MCF 10A (cell line): ENCODE results near the gene KRT77. TPM values are rescaled to one million over a fixed set of nuclear protein-coding genes. Genes with fewer than 3 reads are reported as not detected.

Experiments
- BruUV-seq: library from RNA; stranded (reverse); fragments of 400-500 nt; replicated peaks from 2 replicates; lab custom pipeline; 2021; lab: Mats Ljungman, UMichigan
- CTCF ChIA-PET: fragments of 300-600 bp; sonication (Branson Sonifier 250); formaldehyde crosslinking; extraction: SDS; loops from one replicate; lab custom pipeline; 2021; ENCODE audit warnings: antibody characterized with exemption, inconsistent platforms; lab: Yijun Ruan, JAX
- POLR2A ChIA-PET: fragments of 300-600, 350-650 bp; sonication (Branson Sonifier 250); formaldehyde crosslinking; extraction: SDS; loops from one replicate; lab custom pipeline; 2020; ENCODE audit warnings: antibody characterized with exemption, inconsistent platforms; lab: Yijun Ruan, JAX
- DNase-seq: peaks from one replicate; pipeline ENCODE4 v3.0.0-alpha.2; 2018; ENCODE audit not compliant: unreplicated experiment
- H3K27ac Mint-ChIP-seq: one replicate; pipeline ENCODE4 v1.8.0; 2022; ENCODE audit warnings: mild to moderate bottlenecking, low read depth, mixed read lengths; ENCODE audit not compliant: unreplicated experiment
- H3K27me3 Mint-ChIP-seq: one replicate; pipeline ENCODE4 v1.8.0; 2022; ENCODE audit warnings: mixed read lengths; ENCODE audit not compliant: insufficient read depth, unreplicated experiment
- H3K36me3 Mint-ChIP-seq: one replicate; pipeline ENCODE4 v1.8.0; 2022; ENCODE audit warnings: mild to moderate bottlenecking, moderate library complexity, mixed read lengths; ENCODE audit not compliant: insufficient read depth, unreplicated experiment
- H3K4me1 Mint-ChIP-seq: one replicate; pipeline ENCODE4 v1.8.0; 2022; ENCODE audit warnings: mixed read lengths; ENCODE audit not compliant: insufficient read depth, unreplicated experiment
- H3K4me3 Mint-ChIP-seq: one replicate; pipeline ENCODE4 v1.8.0; 2022; ENCODE audit warnings: mild to moderate bottlenecking, moderate library complexity, mixed read lengths; ENCODE audit not compliant: unreplicated experiment
- H3K9me3 Mint-ChIP-seq: one replicate; pipeline ENCODE4 v1.8.0; 2022; ENCODE audit warnings: mixed read lengths; ENCODE audit not compliant: unreplicated experiment
- intact Hi-C: fragments of 100-400 bp; cut with micrococcal nuclease; formaldehyde crosslinking; loops from 2 replicates; pipeline ENCODE4 v1.14.1; 2022
- total RNA-seq: library from RNA; stranded (reverse); gene quantifications from 2 replicates; pipeline ENCODE4 v1.2.3, GENCODE V29; 2022
- TF ChIP-seq, protein P1 (sequence below): fragments of 200-600 bp; IDR thresholded peaks from one replicate; pipeline ENCODE4 v1.8.0; 2022; ENCODE audit warnings: antibody characterized with exemption, mild to moderate bottlenecking; ENCODE audit not compliant: unreplicated experiment

The KRT77 gene
- total RNA-seq, 1 experiment from 2014 or later = not detected

DNA sequence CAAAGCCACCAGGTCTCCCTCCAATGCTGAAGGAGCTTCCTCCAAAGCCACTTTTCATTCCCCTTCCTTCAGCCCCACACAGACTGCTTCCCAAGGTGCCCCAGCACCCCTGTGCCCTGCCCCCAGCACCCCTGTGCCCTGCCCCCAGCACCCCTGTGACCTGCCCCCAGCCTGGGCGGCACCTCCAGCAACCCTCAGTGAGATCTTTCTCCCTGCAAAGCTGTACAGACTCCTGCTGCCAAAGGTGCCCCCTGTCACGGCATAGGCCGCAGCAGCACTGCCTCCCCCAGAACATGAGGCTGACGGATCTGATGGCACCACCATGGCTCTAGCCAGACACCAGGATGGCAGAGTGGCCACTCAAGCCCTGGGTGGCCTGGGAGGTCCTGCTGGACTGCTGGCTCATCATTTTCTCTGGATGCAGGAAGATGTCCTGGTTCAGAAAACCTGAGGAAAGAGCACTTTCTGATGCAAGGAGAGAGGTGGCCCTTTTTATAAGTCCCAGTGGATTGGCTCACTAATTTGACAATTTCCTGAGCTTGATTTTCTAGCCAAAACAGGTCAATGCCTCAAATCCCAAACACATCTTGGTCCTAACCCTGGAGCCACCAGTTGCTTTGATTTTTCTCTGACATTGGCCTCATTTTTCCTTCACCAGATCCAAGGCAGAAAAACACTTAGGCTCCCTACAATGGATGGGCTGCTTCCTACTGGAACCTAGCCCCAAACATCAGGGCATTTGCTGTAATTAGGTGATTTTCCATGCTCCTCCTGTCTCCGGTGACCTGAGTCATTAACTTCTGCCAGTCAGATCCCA is 32.7 kb upstream of the KRT77 start:
- Mint-ChIP-seq H3K4me3 (no peak overlapping the region), H3K9me3 (no peaks in the 10 kb centered on the region), H3K27me3 (peaks cover 60% of the 10 kb centered on the region), H3K36me3 (no peaks in the 10 kb centered on the region), H3K27ac (no peak overlapping the region), H3K4me1 (no peaks in the 10 kb centered on the region)
- TF ChIP-seq, protein P1, sequence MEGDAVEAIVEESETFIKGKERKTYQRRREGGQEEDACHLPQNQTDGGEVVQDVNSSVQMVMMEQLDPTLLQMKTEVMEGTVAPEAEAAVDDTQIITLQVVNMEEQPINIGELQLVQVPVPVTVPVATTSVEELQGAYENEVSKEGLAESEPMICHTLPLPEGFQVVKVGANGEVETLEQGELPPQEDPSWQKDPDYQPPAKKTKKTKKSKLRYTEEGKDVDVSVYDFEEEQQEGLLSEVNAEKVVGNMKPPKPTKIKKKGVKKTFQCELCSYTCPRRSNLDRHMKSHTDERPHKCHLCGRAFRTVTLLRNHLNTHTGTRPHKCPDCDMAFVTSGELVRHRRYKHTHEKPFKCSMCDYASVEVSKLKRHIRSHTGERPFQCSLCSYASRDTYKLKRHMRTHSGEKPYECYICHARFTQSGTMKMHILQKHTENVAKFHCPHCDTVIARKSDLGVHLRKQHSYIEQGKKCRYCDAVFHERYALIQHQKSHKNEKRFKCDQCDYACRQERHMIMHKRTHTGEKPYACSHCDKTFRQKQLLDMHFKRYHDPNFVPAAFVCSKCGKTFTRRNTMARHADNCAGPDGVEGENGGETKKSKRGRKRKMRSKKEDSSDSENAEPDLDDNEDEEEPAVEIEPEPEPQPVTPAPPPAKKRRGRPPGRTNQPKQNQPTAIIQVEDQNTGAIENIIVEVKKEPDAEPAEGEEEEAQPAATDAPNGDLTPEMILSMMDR = no peak
- no peak for DNase-seq
- intact Hi-C loops = no loop called here
- ChIA-PET POLR2A (no interaction called here), CTCF (no interaction called here)
- no TSS peak for BruUV-seq

DNA sequence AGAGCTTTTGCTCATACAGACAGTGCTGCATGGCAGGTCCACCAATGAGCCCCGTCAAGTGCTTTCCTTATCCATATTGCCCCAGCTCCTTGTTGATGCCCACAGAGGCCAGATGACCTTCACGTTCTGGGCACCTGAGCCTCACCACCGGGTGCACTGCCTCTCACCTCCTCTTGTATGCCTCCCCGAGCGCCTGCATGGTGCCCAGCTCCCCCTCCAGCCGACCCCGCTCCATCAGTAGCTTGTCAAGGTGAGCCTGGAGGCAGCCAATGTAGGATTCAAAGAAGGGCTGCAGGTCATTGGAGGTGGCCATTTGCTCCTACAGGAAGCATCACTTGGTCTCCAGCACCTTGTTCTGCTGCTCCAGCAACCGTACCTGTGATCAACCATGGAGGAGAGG is 31.8 kb upstream of the KRT77 start:
- Mint-ChIP-seq H3K9me3 (no peaks in the 10 kb centered on the region), H3K27ac (no peak overlapping the region), H3K36me3 (no peaks in the 10 kb centered on the region), H3K4me1 (no peaks in the 10 kb centered on the region), H3K27me3 (peaks cover 67% of the 10 kb centered on the region), H3K4me3 (no peak overlapping the region)
- intact Hi-C loops = no loop called here
- TF ChIP-seq, protein P1 = no peak
- POLR2A ChIA-PET = no interaction called here
- no peak for DNase-seq
- CTCF ChIA-PET = interaction anchor here (1.0 kb wide), 1 partner anchor 130 kb away, joined by 3 read pairs; no protein-coding TSS in a partner anchor
- no TSS peak for BruUV-seq

DNA sequence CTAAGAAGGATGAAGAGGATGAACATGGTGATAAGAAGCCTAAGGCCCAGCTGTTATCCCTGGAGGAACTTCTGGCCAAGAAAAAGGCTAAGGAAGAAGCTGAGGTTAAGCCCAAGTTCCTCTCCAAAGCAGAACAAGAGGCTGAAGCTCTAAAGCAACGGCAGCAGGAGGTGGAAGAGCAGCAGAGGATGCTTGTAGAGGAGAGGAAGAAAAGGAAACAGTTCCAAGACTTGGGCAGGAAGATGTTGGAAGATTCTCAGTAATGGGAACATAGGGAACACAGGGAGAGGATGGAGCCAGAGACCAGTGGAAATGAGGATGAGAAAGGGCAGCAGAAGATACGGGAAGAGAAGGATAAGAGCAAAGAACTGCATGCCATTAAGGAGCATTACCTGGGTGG is 27.5 kb upstream of the KRT77 start:
- ChIA-PET POLR2A (no interaction called here), CTCF (no interaction called here)
- H3K27ac Mint-ChIP-seq = no peak overlapping the region
- intact Hi-C loops = no loop called here
- no peaks in the 10 kb centered on the region for H3K36me3 Mint-ChIP-seq
- H3K4me1 Mint-ChIP-seq = no peaks in the 10 kb centered on the region
- DNase-seq = no peak
- TF ChIP-seq, protein P1 = no peak
- H3K4me3 Mint-ChIP-seq = no peak overlapping the region
- H3K9me3 Mint-ChIP-seq = no peaks in the 10 kb centered on the region
- peaks cover 92% of the 10 kb centered on the region for H3K27me3 Mint-ChIP-seq
- BruUV-seq = no TSS peak

DNA sequence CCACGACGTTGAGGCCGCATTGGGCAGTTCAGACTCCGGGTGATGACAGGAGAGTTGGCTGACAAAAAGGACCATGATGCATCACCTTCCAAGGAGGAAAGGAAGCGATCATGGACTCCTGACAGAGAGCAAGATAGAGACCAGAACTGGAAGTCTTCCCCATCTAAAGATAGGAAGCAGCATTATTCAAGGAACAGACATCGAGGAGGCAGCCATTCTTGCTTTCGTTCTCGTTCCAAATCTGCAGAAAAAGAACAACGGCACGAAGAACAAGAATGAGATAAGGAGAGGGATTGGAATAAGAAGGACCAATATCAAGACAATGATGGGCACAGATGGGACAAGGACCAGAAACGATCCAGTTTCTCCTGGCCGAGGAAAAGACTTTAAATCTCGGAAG is 27.1 kb upstream of the KRT77 start:
- no peak for DNase-seq
- Mint-ChIP-seq H3K36me3 (no peaks in the 10 kb centered on the region), H3K4me3 (no peak overlapping the region), H3K9me3 (no peaks in the 10 kb centered on the region), H3K27me3 (peaks cover 88% of the 10 kb centered on the region), H3K4me1 (no peaks in the 10 kb centered on the region), H3K27ac (no peak overlapping the region)
- CTCF ChIA-PET = interaction anchor here (0.6 kb wide), 1 partner anchor 335 kb away, joined by 3 read pairs; no protein-coding TSS in a partner anchor
- no TSS peak for BruUV-seq
- POLR2A ChIA-PET = no interaction called here
- TF ChIP-seq, protein P1 = no peak
- intact Hi-C loops = no loop called here
